ENCODE results near the gene FBXW4. TPM values are rescaled to one million over a fixed set of nuclear protein-coding genes. Genes with fewer than 3 reads are reported as not detected.
"Not testable (repeated sequence)": the region's sequence is repeated elsewhere in the genome, so short reads cannot be mapped to it uniquely, and the experiment has no call there.

The FBXW4 gene
- polyA plus RNA-seq, 3 donors = 53.9 to 62.9 (median 56.9) TPM

DNA sequence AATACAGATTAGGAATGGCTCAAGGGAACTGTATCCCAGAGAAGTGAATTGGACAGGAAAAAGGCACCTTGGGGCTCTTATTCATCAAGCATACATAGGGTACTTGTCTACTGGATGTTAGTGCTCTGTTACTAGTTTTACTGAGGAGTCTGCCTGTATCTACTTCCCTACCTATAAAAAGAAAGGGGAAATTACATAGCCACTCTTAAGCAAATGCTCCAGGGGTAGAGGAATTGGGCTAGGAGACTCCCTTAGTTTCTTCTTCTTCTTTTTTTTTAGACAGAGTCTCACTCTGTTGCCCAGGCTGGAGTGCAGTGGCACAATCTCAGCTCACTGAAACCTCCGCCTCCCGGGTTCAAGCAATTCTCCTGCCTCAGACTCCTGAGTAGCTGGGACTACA is 101.6 kb downstream of the FBXW4 start:
- not testable (repeated sequence) for DNase-seq

DNA sequence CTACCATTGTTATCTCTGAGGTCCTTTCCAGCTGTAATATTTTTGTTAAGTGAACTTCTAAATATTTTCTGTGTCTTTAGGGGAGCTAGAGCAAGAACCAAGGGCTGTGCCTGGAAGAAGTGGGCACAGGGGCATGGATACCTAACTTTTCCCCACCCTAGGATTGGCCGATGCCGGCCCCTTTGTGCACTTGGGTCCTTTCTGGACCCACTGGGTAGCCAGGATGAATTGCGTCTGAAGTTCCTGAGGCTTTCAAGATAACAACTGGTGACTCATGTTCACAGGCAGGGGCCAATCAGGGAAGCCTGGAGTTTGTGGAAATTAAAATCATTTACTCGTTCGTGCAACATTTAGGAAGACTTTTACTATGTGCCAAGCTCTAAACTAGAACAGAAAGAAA is 106.1 kb downstream of the FBXW4 start:
- no peak for DNase-seq

DNA sequence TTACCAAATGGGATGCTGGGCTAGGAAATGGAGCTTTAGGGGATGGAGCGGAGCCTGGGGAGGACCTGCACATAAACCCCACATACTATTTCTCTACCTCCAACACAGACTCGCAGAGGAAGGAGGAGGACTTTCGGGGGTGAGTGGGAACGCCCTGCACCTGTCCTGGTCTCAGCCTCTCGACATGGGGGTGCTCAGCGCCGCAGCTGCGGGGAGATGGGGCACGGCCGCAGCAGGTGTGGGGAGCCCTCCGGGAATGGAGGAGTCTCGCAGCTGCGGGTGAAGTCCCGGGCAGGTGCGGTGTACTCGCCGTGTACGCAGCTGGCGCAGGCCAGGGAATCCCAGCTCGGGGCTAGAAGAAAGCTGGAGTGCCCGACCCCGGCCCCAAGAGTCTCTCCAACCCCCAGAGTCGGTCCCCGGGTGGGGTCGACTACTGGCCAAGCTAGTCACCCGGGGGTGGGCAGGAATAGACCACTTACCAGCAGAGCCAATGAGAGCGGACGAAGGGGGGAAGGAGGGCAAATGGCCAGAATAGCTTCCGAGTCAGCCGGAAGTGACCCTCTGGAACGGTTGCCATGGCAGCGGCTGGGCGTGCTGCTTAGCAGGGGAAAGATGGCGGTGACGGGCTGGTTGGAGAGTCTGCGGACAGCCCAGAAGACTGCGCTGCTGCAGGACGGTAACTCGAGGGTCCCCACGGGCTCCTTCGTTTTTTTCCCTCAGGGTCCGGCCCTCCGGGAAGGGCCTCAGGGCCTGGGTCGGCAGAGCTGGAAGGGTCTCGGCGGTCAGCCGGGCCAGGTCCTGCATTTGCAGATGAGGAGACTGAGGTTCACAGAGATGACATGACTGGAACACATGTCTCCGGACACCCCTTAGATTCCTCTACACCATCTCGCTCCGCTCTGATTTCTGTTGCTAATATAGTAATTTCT is 107.0 kb downstream of the FBXW4 start, which contains the start of the genes DPCD and POLL:
TSS of gene DPCD (plus strand) at position 597 of the 929 bp plus-strand sequence. CDS start at position 613, 16 bp downstream.
TSS of gene POLL (minus strand) at position 533 of the 929 bp plus-strand sequence. CDS start 897 bp downstream, outside the sequence.
- DNase-seq = peak; percentile 97

- no peak for DNase-seq
Measured at GRCh38 chr10:101585841-101586240, 109.1 kb downstream of the FBXW4 start.

DNA sequence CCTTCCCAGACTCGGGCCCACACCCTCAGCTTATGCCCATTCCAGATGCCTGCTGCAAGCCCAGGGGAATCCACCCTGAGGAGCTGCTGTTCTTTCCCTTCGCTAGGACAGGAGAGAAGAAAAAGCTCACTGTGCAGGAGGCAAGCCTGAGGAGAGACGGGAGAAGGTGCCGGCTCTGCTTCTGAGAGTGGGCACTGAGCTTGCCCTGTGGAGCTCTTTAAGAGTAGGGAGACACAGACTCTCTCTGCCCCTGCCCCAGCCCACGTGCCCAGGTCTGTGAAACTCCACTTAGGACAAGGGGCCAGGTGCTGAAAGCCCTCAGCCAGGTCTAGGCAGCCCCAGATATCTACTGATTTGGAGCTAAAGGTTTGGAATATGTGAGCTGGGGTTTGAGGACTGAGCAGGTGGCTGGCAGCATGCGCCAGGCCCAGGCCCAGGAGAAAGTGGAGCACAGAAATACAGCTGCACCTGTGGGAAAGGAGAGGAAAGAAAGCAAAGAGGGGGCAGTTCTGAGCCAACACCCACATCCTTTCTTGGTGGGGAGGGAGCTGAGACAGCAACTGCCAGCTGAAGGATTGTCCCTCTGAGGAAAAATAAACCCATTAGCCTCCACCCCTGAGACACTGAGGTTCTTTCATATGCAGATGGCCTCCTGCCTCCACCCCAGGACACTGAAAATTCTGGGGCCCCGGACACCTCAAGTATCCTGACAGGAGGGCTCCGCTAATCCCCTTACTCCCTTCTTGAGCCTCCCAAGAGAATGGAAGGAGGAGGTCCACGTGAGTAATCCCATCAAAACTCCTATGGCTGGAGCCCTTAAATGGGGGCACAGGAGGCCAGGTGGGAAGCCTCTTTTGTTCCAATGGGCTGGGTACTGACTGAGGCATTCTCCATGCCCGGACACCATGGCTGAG is 114.2 kb downstream of the FBXW4 start:
- DNase-seq = no peak

DNA sequence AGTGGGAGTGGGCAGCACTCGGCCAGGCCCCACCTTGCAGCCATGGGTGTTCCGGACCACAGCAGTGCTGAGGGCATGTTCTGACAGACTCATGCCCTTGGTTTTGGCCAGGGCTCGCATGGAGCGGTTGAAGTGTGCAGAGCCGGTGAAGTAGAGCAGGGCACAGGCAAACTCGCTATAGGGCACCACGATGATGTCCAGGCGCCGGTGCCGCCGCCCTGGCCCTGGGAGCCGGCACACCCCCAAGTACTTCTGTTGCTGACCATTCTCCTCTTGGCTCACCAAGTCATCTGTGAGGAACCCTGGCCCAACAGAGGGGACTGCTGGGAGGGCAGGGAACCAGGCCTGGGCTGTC is 115.5 kb downstream of the FBXW4 start:
- DNase-seq = no peak

- DNase-seq = no peak
Measured at GRCh38 chr10:101578803-101579515, 116.0 kb downstream of the FBXW4 start.

- no peak for DNase-seq
Measured at GRCh38 chr10:101578192-101578591, 116.8 kb downstream of the FBXW4 start.

- DNase-seq = no peak
Measured at GRCh38 chr10:101577121-101577871, 117.7 kb downstream of the FBXW4 start.

- no peak for DNase-seq
Measured at GRCh38 chr10:101576211-101576863, 118.6 kb downstream of the FBXW4 start.

DNA sequence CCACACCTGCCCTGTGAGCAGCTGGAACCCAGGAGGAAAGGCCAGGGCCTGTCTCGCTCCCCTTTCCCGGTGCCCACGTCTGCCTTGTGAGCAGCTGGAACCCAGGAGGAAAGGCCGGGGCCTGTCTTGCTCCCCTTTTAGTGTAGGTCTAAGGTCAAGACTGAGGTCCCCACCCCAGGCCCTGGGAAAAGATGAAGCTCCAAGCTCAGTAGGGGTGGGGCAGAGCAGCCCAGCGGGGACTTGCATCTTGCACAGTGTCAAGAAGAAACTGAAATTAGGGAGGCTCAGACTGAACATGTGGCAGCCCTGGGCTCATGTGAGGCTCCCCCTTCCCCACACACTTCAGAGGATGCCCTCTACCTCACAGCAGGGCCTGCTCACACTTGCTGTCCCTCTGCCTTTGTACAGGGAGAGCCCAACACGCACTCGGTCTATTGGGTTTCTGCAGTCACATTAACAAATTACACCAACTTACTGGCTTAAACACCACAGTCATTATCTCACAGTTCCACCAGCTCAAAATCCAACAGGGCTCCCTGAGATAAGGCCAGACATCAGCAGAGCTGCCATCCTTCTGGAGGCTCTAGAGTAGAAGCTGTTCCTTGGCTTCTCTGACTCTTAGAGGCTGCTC is 119.3 kb downstream of the FBXW4 start:
- no peak for DNase-seq

DNA sequence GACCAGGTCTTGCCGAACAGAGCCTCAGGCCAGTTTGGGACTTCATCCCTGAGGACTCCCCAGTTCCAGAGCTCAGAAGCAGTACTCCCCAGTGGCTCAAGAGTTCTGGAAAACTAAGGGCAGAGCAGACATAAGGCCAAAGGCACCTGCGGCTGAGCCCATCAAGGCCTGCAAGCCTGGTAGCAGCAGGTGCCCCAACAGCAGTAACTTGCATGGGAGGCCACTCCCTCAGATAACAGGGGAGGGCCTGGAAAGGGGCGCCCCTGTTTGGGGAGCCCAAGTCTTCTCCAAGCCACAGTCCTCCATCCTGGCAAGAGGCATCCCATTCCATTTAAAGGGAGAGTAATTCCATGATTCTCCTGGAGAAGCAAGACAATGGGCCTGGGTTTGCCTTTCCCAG is 119.9 kb downstream of the FBXW4 start:
- no peak for DNase-seq

- DNase-seq = no peak
Measured at GRCh38 chr10:101573885-101574753, 120.9 kb downstream of the FBXW4 start.

GRCh38 chr10:101572785-101573184 is 122.2 kb downstream of the FBXW4 start:
- DNase-seq = no peak

GRCh38 chr10:101572126-101572525 is 122.8 kb downstream of the FBXW4 start:
- DNase-seq = no peak

DNA sequence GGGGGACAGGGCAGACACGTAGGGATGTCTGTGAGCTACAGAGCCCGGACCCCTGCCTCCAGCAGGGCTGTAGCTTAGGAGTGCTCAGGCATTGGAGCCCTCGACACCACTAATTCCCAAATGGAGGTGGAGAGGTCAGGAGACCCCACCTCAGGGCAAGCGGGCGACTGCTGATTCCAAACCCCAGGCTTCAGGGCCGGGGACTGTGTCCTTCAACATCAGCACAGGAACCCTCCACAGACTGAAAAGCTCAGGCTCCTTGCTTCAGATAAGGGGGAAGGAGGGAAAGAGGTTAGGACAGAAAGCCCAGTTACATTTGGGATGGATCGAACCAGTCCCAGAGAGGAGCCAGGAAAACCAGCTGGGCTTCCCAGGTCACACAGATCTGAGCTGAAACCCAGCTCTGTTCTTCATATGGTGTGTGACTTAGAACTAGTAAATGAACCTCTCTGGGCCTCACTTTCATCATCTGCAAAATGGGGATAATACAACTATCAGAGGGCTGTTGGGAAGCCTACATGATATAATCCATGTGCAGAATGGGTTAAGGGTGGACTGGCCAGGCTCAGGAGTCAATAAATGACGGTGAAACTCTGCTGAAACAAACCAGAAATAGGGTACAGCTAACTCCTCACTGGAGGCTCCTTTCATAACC is 123.6 kb downstream of the FBXW4 start:
- DNase-seq = no peak

GRCh38 chr10:101570428-101571270 is 124.3 kb downstream of the FBXW4 start:
- no peak for DNase-seq
